T-helper 9 cell (primary cell): Measurements from ENCODE around the gene NT5DC4.
A peak's percentile ranks its signal among the peaks of the same experiment; 100 is the strongest.

Experiments used
- DNase-seq: peaks from one replicate; pipeline ENCODE4 v3.0.0-alpha.2; 2020
- total RNA-seq, 2 donors: gene quantifications; one replicate each; lab custom pipeline; 2026; lab: John Stamatoyannopoulos, UW

The NT5DC4 gene
- total RNA-seq, result 0 to 0.72 reads per million in 2 donors

DNA sequence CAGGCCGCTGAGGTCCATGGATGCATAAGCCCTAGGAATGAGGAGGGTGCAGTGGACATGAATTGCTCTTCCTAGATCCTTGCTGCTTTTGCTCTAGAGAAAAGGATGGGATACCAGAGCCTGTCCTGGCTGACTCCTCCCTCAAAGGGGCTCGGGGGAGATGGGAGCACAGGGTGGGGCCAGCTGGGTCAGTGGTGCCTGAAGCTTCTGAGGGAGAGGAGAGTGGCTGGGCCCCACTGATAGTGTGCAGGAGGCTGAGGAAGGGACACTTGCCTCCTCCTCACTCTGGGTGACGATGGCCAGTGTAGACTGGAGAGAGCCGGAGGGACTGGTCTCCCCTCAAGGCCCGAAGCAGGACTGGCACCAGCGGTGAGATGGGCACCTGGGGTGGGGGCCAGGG lies at the start of gene NT5DC4:
NT5DC4 (plus strand) TSS at position 236 of the 400 bp plus-strand sequence; CDS start at position 296, 60 bp downstream.
- DNase-seq, result no peak

DNA sequence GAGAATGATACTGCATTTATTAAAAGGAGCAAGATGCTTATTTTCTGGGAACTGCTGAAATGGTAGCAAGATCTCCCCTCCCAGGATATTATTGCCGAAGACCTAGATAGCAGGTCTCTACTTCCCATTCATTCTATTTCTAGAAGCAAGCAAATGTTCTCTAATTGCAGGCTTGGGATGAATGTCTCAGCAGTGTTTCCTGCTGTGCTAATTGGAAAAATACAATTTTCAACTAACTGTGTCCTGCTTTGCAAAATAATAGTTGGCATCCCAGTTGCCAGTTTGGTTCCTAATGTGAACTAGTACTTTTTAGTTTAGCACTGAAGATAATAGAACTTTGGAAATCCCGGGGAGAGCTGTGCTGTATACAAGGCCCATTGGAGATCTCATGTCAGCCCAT lies 49.0 kb upstream of the NT5DC4 start:
- no peak for DNase-seq

DNA sequence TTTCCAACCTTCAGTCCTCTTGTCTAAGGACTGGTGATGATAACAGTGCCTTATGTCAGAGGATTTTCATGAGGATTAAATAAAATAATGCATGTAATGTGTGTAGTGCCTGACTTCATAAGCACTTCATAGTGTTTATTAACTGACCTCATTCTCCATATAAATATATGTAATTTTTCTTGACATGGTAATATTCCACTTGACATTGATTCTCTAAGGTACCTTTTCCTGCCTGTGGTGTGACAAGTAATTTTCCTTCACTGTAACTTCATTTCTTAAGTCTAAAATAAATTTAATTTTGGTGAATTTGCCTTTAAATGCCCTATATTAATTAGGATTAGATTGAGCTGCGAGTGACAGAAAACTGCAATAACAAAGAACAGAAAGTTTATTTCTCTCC lies 47.8 kb upstream of the NT5DC4 start:
- DNase-seq, result no peak

DNA sequence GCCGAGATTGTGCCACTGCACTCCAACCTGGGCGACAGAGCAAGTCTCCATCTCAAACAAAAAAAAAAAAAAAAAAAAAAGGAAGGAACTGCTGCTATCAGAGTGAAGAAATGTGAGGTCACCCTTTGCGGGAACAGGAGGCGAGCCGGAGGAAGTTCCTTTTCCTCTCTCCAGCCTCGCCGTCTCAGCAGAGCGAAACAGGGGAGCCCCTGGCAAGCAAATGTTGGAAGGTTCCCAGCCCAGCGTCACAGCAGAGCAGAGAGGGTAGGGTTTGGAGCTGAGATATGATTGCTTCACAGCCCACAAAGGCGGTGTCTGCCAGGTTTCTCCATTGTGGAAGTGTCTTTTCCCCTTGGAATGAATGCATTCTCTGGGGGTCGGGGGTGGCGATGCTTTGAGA lies 46.6 kb upstream of the NT5DC4 start:
- no peak for DNase-seq

DNA sequence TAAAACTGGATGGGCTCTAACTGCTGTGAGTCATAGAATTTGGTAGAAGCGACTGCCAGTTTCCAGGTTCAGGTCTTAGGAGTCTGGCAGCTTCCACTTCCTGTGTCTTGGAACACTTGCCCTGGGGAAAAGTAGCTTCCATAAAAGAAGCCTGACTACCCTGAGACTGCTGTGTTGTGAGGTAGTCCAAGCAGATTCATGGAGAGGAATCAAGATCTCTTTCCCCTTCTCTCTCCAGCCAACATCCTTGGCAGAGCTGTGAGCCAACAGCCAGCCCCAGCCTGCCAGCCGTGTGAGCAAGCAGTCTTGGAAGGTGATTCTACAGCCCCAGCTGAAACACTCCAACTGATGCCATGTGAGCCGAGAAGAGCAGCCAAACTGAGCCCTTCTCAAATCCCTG lies 41.3 kb upstream of the NT5DC4 start:
- DNase-seq, result no peak

DNA sequence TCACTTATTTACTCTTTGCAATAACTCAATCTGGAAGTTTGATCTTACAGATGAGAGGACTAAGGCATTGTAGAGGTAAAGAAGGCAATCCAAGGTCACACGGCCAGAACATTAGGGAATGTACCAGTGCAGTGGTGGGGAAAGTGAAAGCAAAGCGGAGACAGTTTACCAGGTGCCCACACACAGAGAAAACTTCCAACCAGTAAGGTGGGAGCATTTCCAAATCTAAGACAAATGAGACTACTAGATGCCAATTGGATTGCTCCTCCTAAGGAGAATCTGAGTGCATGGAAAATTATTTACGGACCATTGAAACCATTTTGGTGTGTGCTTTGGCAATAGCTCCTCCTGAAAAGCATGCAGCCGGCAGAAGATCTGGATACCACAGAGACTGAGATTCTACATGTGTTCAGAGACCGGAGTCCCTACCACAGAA lies 40.1 kb upstream of the NT5DC4 start:
- no peak for DNase-seq

DNA sequence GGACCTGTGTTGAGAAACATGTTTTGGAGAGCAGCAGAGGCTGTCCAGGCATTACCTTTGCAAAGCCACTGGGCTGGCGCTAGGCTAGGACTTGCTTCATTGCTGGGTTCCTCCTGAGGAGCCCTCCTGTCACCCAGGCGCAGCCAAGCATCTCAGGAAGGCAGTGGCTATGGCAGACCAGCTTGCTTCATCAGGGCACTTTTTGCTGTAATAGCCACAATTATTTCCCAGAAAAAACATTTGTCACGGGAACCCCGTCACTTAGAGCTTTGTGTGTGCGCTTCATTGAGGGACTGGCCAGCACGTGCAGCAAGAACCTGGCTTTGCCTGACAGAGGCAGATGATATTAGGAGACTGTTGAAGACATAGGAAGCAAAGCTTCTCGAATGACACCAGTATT lies 38.7 kb upstream of the NT5DC4 start:
- DNase-seq, result no peak

DNA sequence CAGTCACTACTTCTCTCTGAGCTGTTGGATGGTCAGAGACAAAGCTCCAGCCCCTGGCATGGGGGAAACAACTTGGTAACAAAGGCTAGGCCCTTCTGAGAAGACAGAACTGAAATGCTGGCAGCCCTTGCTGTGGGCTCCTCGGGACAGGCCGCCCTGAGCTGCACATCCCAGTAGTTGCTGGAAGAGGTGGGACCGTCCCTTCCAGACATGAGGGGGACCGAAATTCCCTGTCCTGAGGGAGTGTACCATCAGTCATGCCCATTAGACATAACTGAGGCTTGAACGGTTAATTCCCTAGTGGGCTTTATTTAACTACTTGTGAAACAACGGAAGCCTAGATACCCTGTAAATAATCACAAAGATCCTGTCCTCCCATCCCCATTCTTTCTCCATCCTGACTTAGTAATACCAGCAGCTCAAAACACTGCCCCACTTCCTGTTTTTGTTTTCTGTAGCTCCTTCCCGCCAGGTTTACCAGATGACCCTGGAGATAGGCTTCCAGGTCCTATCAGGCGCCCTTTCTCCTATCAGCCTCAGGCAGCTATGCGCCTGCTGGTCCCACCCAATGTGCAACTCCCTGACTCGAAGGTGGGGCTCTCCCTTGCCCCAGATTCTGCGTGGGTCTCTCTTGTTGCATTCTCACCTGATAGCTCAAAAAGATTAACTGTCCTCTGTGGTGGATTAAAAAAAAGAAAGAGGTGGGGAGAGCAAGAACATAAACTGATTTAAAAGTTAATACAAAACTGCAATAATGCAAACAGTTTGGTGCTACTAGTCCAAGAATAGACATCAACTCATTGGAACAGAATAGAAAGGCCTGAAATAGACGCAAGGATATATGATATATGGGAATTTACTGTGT lies 37.0 kb upstream of the NT5DC4 start:
- DNase-seq, result no peak

DNA sequence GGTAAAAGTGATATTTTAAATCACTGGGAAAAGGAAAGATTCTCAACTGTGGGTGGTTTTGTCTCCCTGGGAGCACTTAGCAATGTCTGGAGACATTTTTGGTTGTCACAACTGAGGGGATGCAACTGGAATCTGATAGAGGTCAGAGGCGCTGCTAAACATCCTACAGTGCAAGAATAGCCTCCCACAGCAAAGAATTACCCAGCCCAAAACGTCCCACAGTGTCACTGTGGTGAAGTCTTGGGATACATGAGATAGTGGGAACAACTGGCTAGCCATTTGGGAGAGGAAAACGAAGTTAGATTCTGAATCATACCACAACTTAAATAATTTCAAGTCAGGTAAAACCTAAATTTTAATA lies 36.4 kb upstream of the NT5DC4 start:
- DNase-seq, result no peak

DNA sequence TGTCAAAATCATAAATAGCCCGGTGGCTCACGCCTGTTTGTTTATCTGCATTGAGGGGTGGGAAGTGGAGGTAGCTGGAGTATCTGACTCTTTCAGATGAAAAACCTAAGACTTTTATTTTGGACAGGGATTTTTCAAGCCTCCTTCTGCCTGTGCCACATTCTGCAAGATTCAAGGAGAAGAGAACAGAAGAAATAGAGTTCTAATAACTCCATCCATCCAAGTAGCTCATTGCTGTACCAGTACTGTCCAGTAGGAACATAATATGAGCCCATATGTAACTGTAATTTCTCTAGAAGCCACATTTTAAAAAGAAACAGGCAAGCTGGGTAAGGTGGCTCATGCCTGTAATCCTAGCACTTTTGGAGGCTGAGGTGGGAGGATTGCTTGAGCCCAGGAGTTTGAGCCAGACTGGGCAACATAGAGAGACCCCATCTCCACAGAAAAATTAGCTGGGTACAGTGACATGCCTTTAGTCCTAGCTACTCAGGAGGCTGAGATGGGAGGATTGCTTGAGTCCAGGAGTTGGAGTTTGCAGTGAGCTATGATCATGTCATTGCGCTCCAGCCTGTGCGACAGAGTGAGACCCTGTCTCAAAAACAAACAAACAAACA lies 35.4 kb upstream of the NT5DC4 start:
- no peak for DNase-seq

DNA sequence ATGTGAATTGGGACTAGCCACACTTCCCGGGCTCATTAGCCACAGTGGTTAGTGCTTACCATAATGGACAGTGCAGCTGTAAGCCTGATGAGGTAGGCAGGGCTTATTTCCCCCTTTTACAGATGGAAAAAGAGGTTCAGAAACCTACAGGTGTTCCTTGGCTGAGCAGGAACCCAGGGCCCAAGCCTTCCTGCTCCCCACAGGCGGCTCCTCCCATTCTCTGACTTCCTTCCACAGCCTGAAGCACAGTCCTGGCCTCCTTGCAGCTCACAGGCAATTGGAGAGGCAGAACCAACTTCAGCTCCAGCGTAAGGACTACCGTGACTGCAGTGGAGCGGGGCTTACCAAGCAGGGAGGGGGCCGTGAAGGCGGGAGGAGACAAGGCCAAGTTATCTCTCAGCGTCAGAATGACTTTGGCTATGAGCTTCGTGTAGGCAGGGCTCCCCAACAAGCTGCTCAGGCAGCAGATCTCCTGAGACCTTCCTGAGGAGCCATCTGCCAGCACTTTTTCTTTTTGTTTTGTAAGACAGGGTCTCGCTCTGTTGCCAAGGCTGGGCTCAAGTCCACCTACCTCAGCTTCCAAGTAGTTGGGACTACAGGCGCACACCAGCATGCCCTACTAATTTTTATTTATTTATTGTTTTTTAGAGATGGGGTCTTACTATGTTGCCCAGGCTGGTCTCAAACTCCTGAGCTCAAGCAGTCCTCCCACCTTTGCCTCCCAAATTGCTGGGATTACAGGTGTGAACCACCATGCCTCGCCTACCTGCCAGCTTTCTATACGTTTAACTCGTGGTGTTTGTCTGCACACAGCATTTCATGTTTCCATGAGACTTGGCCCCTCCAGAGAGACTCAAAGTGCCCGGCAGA lies 34.2 kb upstream of the NT5DC4 start:
- DNase-seq, result no peak

DNA sequence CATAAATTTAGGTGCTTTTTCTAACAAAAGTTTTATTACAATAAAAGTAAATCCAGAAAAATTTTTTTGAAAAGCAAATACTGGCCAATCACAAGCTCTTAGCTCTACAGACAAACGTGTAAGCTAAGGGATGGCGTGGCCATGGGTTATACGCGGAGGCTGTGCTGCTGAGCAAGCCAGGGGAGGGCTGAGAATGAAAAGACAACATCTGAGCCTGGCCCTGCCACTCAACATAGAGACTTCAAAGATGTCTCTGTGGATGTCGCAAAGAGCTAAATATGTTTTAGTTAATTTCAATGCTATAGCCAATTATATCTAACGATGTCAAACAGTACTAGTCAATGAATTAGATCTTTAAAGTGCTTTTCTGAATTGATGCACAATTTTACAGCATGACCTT lies 33.3 kb upstream of the NT5DC4 start:
- no peak for DNase-seq

DNA sequence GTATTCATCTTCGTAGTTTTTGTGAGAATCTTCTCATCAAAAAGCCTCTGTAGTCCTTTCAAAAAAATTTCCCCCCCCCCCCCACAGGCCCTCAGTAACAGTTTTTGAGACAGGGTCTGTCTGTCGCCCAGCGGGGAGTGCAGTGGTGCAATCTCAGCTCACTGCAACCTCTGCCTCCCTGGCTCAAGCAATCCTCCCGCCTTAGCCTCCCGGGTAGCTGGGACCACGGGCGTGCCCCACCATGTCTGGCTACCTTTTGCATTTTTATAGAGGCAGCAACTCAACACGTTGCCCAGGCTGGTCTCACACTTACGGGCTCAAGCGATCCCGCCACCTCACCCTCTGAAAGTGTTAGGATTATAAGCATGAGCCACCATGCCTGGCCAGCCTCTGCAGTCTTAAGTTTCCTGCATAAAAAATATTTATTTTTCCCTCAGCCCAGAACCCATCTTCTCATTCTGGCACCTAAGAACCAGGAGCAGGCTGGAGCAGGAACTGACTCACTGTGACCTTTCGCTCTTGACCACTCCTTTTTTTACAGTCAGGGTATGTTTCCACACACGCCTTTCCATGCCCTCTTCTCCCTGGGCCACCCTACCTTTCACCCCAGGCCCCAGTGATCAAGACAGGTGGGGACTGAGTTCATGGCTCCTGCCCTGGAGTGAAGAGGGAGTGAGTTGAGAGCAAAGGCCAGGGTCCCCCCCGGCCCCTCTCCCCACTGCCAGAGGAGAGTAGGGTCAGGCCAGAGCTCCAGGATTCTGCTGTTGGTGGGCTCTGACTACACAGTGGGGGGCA lies 32.5 kb upstream of the NT5DC4 start:
- DNase-seq, result no peak

DNA sequence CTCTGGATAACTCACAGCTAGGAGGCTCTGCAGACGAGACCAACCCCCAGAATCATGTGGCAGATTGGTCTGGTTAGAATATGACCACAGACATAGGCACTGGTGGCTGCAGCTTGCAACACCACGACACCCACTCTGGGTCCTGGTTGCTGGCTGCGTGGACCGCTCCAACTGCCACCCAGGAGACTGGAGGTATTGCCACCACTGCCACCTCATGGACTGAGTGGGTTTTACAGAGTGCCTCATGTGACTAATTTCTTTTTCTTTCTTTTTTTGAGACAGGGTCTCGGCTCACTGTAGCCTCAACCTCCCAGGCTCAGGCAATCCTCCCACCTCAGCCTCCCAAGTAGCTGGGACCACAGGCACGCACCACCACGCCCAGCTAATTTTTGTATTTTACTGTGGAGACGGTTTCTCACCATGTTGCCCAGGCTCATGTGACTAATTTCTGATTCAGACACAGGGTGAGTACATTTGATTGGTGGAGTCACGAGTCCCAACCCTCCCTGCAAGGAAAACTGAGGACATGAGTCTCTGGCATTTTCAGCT lies 29.9 kb upstream of the NT5DC4 start:
- DNase-seq, result peak; percentile 47

DNA sequence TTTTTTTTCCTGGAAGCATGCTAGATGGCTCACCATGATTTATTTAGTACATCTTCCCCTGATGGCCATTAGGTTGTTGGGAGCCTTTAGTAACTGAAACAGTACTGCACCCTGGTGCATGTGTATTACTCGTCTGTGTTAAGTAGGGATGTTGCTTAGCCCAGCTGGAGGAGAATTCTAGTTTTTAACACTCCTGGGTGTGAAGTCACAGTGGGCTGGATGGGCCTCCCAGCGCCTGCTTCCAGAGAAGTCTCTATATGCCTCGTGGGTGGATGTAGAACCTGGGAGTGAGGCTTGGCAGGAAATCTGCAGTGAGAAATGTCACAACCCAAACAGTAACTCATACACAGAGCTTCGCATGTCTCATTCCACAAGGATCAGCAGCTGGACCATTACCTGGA lies 28.9 kb upstream of the NT5DC4 start:
- DNase-seq, result no peak

DNA sequence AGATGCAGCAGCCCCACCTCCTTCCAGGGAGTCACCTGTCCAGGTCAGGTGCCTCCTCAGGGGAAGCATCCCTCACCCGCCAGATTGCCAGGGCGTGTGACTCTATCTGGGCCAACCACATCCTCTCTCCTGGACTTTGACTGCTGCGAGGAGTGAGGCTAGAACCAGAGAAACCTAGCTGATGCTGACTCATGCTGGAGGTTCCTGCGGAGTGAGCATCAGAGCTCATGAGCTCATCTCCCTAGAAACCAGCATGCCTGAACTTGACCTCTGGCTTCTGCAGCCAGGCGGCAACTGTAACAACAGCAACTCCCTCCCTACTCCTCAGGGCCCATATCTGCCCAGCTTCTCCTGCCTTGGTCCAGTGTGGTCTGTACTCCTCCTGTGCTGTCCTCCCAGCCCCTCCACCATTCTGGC lies 28.3 kb upstream of the NT5DC4 start:
- DNase-seq, result peak; percentile 15

DNA sequence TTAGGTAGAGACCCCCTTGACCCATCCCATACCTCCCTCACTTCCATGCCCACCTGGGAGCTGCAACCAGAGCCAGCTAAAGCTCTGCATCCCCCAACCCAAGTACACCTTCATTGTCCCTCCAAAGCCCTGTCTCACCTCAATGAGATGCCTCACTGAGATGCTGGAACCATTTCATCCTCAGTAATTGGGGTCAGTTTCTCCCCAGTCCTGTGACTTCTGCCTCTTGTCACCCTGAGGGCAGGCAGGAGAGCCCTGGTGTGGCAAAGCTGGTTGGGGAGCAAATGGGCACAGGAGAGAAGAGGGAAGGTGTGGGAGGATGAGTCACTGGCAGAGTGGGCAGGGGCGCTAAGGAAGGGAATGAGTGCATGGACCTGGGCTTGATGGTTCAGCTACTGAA lies 27.9 kb upstream of the NT5DC4 start:
- no peak for DNase-seq

DNA sequence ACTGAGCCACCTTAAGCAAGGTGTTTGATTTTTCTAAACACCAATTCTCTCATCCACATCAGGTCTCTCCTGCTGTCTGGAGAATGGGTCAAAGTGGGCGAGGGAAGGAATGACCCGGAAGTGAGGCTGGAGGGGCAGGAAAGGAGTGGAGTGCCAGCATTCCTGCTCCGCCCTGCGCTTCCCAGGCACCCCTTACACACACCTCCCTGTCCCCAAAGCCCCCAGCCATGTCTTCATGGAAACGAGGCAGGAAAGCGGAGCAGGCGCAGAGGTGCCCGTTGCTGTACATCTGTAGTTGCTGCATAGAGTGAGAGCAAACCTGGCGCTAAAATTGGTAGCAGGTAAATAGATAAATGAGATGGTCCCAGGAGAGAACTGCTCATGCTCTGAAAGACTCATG lies 27.2 kb upstream of the NT5DC4 start:
- DNase-seq, result no peak

DNA sequence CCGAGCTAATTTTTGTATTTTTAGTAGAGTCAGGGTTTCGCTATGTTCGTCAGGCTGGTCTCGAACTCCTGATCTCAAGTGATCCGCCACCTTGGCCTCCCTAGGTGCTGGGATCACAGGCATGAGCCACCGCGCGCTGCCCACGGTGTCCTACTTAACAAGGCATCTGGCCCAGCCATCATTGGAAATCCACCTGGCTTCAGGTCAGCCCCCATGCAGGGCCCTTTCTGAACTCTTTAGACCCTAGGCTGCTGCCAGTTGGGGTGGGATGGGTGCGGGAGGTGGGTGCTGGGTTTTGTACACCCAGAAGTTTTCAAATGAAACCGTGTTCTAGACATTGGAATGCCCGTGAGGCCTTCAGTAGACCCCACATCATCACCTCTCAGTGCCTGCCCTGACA lies 26.6 kb upstream of the NT5DC4 start:
- no peak for DNase-seq

DNA sequence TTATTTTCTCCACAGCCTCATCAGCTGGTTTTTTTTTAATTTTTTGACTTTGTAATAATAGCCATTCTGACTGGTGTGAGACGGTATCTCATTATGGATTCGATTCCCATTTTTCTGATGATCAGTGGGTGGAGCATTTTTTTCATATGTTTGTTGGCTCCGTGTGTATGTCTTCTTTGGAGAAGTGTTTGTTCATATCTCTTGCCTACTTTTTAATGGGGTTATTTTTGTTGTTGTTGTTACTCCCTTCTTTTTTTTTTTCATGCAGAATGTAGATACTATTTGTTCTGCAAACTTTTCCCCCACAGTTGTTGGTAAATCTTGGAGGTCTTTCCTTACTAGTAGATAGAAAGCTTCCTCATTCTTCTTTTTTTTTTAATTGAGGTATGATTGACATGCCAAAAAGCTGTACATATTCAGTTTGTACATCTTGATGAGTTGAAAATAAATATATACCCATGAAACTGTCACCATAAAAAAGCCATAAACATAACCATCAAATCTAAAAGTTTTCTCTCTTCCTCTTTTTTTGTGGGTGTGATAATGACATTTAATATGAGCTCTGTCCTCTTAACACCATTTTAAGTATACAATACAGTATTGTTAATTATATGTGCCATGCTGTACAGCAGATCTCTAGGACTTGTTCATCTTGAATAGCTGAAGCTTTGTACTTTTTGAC lies 21.8 kb upstream of the NT5DC4 start:
- DNase-seq, result no peak

DNA sequence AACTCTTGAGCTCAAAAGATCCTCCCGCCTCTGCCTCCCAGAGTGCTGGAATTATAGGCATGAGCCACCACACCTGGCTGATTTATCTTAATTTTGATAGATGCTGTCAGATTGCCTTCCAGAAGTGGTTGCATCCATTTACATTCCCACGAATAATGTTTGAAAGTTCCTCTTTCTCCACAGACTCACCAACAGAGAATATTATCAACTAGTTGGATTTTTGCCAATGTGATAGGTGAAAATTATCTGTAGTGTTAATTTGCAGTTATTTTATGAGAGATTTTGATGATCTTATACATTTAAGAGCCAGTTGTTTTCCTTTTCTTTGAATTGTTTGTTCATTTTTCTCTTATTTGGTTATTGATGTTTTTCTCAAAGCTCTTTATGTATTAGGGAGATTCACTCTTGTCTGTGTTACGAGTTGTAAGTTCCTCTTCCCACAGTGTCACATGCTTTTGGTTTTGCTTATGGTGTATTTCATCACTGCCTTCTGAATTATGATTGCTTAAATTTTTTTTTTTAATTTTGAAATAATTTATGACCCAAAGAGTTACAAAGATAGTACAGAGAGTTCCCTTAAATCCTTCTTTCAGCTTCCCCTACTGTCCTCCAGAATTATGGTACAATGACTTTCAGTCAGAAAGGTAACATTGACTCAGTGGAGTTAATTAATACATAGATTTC lies 20.7 kb upstream of the NT5DC4 start:
- no peak for DNase-seq
